Ovary (tissue), 3 donors: ENCODE measurements around the gene MAP3K9.

ENCODE experiments used
- POLR2A ChIP-seq: fragments of 450-650 bp; IDR thresholded peaks from one replicate; pipeline ENCODE4 v1.6.1; 2017; ENCODE audit warnings: antibody characterized with exemption, mild to moderate bottlenecking, moderate library complexity
- TF ChIP-seq, protein P1 (sequence below), 3 donors: fragments of 450-650 bp in 2 of 3; fragments of 200-600 bp in 1 of 3; IDR thresholded peaks; one replicate each; pipeline versions ENCODE4 v1.5.1 to v1.8.0; 2016 to 2022; ENCODE audit warnings: antibody characterized with exemption in 3 of 3, mild to moderate bottlenecking in 1 of 3
- donor health status: DM: no; HTN: no; CAD: no.

DNA sequence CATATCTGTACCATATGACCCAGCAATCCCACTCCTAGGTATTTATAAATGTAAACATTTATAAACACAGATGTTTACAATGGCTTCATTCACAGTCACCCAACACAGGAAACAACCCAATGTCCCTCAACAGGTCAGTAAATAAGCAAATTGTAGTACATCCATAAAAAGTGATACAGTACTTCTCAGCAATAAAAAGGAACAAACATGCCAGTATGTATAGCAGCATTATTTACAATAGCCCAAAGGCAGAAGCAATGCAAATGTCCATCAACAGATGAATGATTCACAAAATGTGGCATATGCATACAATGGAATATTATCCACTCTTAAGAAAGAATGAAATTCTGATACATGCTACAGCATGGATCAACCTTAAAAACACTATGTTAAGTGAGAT, 27.6 kb upstream of the MAP3K9 start:
- TF ChIP-seq, protein P1, sequence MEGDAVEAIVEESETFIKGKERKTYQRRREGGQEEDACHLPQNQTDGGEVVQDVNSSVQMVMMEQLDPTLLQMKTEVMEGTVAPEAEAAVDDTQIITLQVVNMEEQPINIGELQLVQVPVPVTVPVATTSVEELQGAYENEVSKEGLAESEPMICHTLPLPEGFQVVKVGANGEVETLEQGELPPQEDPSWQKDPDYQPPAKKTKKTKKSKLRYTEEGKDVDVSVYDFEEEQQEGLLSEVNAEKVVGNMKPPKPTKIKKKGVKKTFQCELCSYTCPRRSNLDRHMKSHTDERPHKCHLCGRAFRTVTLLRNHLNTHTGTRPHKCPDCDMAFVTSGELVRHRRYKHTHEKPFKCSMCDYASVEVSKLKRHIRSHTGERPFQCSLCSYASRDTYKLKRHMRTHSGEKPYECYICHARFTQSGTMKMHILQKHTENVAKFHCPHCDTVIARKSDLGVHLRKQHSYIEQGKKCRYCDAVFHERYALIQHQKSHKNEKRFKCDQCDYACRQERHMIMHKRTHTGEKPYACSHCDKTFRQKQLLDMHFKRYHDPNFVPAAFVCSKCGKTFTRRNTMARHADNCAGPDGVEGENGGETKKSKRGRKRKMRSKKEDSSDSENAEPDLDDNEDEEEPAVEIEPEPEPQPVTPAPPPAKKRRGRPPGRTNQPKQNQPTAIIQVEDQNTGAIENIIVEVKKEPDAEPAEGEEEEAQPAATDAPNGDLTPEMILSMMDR (IDR thresholded peaks at IDR 0.05), result no peak
- TF ChIP-seq POLR2A, result no peak
